Naive B cell (primary cell): ENCODE measurements around the gene FBXO41. TPM values are rescaled to one million over a fixed set of nuclear protein-coding genes. Genes with fewer than 3 reads are reported as not detected.

Experiments
- ATAC-seq, 2 donors: fragments of 150-1000 bp; cut with Tn5 transposase; 2 replicates each; pipeline ENCODE4 v1.10.0; 2021; ENCODE audit warnings: low read depth in 2 of 2, mild to moderate bottlenecking in 2 of 2, moderate library complexity in 2 of 2
- DNase-seq: peaks from one replicate; pipeline ENCODE4 v3.0.0; 2022
- H3K27ac Mint-ChIP-seq, 6 donors: one replicate each; pipeline ENCODE4 v1.8.0; 2020 to 2022; ENCODE audit warnings: mild to moderate bottlenecking in 6 of 6, mixed read lengths in 6 of 6, moderate library complexity in 5 of 6, inconsistent platforms in 2 of 6
- H3K27me3 Mint-ChIP-seq, 3 donors: one replicate each; pipeline ENCODE4 v1.8.0; 2021 to 2022; ENCODE audit warnings: mixed read lengths in 3 of 3, mild to moderate bottlenecking in 1 of 3
- H3K36me3 Mint-ChIP-seq, 2 donors: one replicate each; pipeline ENCODE4 v1.8.0; 2020 to 2022; ENCODE audit warnings: mixed read lengths in 2 of 2, inconsistent platforms in 1 of 2, mild to moderate bottlenecking in 1 of 2
- H3K4me1 Mint-ChIP-seq, 3 donors: one replicate each; pipeline ENCODE4 v1.8.0; 2020 to 2022; ENCODE audit warnings: mixed read lengths in 3 of 3, inconsistent platforms in 1 of 3, mild to moderate bottlenecking in 1 of 3, moderate library complexity in 1 of 3
- H3K4me3 Mint-ChIP-seq, 8 donors: one replicate each; pipeline ENCODE4 v1.8.0; 2020 to 2022; ENCODE audit warnings: mild to moderate bottlenecking in 8 of 8, mixed read lengths in 8 of 8, moderate library complexity in 8 of 8, inconsistent platforms in 2 of 8
- H3K9me3 Mint-ChIP-seq, 7 donors: one replicate each; pipeline ENCODE4 v1.8.0; 2020 to 2022; ENCODE audit warnings: mixed read lengths in 7 of 7, mild to moderate bottlenecking in 5 of 7, inconsistent platforms in 2 of 7, moderate library complexity in 1 of 7
- polyA plus RNA-seq, 6 donors: library from polyadenylated mRNA; unstranded; fragments of 300-500 nt; fragmentation: Illumina TruSeq; gene quantifications; one replicate each; pipeline ENCODE4 v1.2.3, GENCODE V29; 2021; ENCODE audit warnings: low read depth in 6 of 6

FBXO41 gene
- polyA plus RNA-seq, 6 donors from 2014 or later = 0.79 to 2.3 (median 1.1) TPM; not detected in 1

DNA sequence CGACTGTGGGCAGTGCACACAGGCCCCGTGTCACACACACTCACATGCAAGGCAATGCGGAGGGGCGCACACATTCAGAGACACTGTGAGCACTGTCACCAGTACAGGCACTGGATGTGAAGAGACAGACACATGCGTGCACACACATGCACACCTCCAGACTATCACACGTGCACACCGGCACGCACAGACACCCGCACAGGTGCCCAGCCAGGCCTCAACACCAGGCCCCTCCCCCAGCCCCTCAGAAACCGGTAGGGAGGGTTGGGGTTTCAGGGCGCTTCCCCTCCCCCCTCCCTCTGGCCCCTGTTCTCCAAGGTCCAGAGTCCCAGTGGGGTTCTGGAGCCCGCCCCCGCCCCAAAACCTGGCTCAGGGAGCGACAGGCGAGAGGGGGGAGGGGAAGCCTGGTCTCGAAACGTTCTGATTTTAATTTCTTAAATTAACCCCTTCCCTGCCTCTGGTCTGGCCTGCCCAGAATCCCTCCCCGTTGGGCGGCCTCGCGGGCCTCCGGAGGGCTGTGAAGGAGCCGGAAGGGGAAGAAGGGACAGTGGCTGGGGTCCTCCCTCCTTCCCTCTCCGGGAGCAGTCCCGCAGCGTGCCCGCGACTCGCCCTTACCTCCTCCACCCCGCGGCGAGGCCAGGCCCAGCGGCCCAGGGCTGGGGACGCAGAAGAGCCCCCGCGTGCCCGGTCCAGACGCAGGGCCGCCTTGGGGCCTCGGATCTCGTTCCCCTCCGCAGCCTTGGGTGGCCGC is 558 bp downstream of the FBXO41 start:
- Mint-ChIP-seq H3K4me3 (peak overlapping the region; percentile 77 to 93 (median 88)), H3K27me3 (no peaks in the 10 kb centered on the region), H3K36me3 (no peaks in the 10 kb centered on the region), H3K27ac (peak overlapping the region in 4 of 6 donors; percentile 18 to 87 (median 60)), H3K9me3 (no peaks in the 10 kb centered on the region), H3K4me1 (peaks cover 27 to 33% (median 27%) of the 10 kb centered on the region in 3 donors)
- peak; percentile 18 for DNase-seq
- no peak for ATAC-seq

DNA sequence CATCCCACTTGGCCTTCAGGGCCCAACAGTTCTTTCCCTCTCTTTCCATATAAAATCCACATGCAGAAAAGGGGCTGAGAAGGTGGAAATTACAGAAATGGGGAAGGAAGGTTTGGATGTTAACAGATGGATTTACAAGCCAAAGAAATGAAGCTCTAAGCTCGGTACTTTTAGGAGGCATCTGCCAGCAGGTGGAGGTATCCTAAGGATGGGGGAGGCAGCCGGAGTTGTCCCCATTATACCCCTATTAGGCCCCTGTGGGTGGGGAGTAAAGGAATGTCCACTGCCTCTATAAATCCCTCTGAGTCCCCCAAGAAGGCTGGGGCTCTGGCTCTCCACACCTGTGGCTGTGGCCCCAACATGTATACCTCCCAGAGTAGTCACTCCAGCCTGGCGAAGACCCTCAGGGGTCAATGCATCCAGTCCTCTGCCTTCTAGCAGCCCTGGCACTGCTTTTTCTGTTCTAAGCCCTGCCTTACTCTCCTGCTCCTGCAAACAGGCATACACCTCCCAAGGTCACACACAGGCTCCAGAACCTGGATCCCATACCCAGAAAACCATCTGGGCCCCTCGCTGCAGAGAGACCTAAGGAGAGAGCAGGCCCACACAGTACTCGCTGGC is 1.2 kb downstream of the FBXO41 start:
- H3K9me3 Mint-ChIP-seq = no peaks in the 10 kb centered on the region
- peak overlapping the region in 5 of 6 donors; percentile 22 to 90 (median 68) for H3K27ac Mint-ChIP-seq
- no peaks in the 10 kb centered on the region for H3K36me3 Mint-ChIP-seq
- peak overlapping the region; percentile 77 to 93 (median 88) for H3K4me3 Mint-ChIP-seq
- peaks cover 27 to 33% (median 27%) of the 10 kb centered on the region in 3 donors for H3K4me1 Mint-ChIP-seq
- DNase-seq = no peak
- no peaks in the 10 kb centered on the region for H3K27me3 Mint-ChIP-seq
- no peak for ATAC-seq

DNA sequence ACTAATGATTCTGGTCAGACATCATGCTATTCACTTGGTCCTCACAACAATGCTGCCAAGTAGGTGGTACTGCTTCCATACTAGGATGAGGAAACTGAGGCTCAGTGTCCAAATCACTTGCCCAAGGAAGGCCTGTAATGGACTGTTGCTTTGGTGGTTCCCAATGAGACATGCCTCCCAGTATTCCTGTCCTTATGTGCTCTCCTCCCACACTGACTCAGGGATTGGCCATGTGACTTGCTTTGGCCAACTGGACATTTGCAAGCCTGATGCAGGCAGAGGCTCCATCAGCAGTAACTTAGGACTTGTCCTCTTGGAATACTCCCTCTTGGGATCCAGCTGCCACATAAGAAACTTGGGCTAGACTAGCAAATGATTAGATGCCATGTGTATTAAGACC is 3.0 kb downstream of the FBXO41 start:
- peak overlapping the region in 2 of 8 donors; percentile 44 to 49 for H3K4me3 Mint-ChIP-seq

DNA sequence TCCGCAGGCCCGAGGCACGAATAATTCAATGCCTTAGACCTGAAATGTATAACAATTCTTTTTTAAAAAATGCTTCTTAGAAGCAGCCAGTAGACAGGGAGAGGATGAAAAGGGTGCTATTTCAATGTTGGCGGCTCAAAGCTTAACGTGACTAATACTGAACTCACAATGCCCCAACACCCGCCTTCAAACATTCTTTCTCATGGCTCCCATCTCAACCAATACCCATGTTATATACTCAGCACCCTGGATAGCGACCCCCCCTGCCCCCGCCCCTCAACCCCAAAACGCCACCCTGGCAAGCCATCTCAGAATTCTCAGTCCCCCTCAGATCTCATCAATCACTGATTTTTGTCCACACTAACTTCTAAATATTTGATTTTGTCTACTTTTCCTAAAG is 4.4 kb downstream of the FBXO41 start:
- H3K36me3 Mint-ChIP-seq = peaks cover 0 to 6% of the 10 kb centered on the region in 2 donors
- DNase-seq (no peak), ATAC-seq (no peak)
- peaks cover 8 to 17% (median 12%) of the 10 kb centered on the region in 3 donors for H3K4me1 Mint-ChIP-seq
- no peak overlapping the region for H3K4me3 Mint-ChIP-seq
- no peaks in the 10 kb centered on the region for H3K9me3 Mint-ChIP-seq
- no peaks in the 10 kb centered on the region for H3K27me3 Mint-ChIP-seq
- H3K27ac Mint-ChIP-seq = no peak overlapping the region

More for the DNA sequence above, 3.0 kb downstream of the FBXO41 start:
- ATAC-seq (no peak), DNase-seq (no peak)
- Mint-ChIP-seq H3K4me1 (peaks cover 21 to 31% (median 26%) of the 10 kb centered on the region in 3 donors), H3K36me3 (peaks cover 0 to 6% of the 10 kb centered on the region in 2 donors), H3K9me3 (no peaks in the 10 kb centered on the region), H3K27ac (no peak overlapping the region), H3K27me3 (no peaks in the 10 kb centered on the region)

DNA sequence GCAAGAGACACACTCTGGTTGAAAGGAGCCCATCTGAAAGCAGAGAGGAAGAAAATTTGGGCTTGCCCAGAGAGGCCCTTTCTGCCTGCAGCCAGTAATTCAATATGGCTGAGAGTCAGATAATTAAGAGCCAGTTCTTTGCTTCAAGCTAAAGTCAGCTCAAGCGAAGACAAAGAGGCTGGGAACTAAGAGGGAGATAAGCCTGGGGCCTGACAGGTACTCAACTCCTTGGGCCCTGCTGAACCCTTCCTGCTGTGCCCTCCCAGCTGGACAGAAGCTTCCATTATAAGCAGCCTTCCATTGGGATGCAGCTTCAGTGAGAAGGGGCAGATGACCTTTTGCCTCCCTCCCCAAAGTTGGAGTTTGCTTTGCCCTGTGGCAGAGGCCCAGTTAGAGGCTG is 12.0 kb downstream of the FBXO41 start:
- Mint-ChIP-seq H3K4me3 (no peak overlapping the region), H3K27me3 (peaks cover 0 to 8% (median 5%) of the 10 kb centered on the region in 3 donors), H3K9me3 (peaks cover 0 to 2% (median 0%) of the 10 kb centered on the region in 7 donors), H3K36me3 (peaks cover 7 to 16% of the 10 kb centered on the region in 2 donors), H3K27ac (no peak overlapping the region), H3K4me1 (peaks cover 8 to 23% (median 22%) of the 10 kb centered on the region in 3 donors)
- ATAC-seq (no peak), DNase-seq (no peak)

DNA sequence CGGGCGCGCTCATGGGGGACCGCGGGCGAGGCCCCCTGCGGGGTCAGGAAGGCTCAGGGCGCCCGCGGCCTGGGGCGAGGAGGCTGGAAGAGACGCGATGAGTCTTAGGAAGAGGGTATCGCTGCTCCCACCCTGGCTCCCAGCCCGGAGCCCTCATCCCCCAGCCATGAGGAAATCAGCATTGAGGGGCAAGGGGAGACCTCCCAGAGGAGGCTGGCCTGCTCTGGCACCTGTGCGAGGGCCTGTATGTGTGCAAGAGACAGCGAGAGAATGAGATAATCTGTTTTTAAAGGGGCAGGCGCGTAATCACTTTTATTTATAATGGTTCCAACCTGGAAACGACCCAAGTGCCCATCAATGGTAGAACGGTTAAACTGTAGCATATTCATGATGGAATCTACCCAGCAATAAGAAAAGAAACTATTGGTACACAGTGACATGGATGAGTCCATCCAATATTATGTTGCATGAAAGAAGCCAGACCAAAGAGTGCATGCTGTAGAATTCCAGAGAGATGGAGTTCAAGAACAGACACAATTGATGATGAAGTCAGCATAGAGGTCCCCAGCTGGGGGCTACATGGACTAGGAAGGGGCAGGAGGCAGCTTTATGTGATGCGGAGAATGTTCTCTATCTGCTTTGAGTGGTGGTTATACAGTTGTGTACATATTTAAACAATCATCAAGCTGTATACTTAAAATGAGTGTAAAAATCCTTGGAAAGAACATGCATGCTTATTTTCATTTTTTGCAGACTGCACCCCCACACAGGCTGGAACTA is 14.4 kb downstream of the FBXO41 start:
- DNase-seq = no peak
- H3K4me3 Mint-ChIP-seq = peak overlapping the region in 2 of 8 donors; percentile 17 to 33
- peak in 1 of 2 donors; percentile 19 for ATAC-seq
- H3K4me1 Mint-ChIP-seq = peaks cover 8 to 28% (median 22%) of the 10 kb centered on the region in 3 donors
- H3K27ac Mint-ChIP-seq = no peak overlapping the region
- peaks cover 7 to 16% of the 10 kb centered on the region in 2 donors for H3K36me3 Mint-ChIP-seq
- peaks cover 0 to 2% (median 0%) of the 10 kb centered on the region in 7 donors for H3K9me3 Mint-ChIP-seq
- H3K27me3 Mint-ChIP-seq = peaks cover 0 to 8% (median 5%) of the 10 kb centered on the region in 3 donors

DNA sequence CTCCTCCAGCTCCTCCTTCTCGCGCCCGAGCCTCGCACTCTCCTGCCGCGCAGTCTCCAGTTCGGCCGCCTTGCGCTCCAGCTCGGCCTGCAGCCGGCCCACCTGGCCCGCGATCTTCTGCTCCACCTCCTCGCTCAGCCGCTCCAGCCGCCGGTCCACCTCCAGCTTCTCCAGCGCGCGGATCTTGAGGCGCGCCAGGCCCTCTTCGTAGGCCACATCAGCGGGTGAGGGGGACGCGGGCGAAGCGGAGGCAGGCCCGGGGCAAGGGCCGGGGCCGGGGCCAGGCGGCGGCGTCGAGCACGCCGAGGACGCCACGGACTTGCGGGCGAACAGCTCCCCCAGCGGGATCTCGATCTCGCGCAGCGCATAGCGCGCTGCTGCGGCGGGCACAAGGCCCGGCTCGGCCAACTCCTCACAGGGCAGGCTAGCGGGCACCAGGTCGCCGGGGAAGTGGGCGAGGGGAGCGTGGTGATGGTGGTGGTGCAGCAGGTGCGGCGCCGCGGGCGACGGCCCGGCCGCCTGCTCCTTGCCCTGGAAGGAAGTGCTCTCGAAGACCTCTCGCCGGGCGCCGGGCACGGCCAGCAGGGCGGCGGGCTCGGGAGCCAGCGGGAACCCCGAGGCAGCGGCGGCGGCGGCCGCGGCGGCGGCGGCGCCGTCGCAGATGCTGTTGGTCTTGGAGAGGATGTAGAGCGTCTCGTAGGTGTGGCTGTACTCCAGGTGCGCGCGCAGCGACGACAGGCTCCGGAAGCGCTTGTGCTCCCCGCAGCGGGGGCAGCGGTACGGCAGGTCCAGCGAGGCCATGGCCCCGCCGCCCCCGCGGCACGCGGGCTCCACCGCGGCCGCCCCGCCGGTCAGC is 15.2 kb downstream of the FBXO41 start:
- DNase-seq = peak; percentile 11
- Mint-ChIP-seq H3K27ac (no peak overlapping the region), H3K27me3 (peaks cover 0 to 8% (median 5%) of the 10 kb centered on the region in 3 donors), H3K36me3 (peaks cover 4 to 16% of the 10 kb centered on the region in 2 donors), H3K4me3 (peak overlapping the region in 3 of 8 donors; percentile 18 to 68 (median 42)), H3K4me1 (peaks cover 8 to 26% (median 22%) of the 10 kb centered on the region in 3 donors), H3K9me3 (peaks cover 0 to 2% (median 0%) of the 10 kb centered on the region in 7 donors)
- ATAC-seq = peak; percentile 88 to 89

DNA sequence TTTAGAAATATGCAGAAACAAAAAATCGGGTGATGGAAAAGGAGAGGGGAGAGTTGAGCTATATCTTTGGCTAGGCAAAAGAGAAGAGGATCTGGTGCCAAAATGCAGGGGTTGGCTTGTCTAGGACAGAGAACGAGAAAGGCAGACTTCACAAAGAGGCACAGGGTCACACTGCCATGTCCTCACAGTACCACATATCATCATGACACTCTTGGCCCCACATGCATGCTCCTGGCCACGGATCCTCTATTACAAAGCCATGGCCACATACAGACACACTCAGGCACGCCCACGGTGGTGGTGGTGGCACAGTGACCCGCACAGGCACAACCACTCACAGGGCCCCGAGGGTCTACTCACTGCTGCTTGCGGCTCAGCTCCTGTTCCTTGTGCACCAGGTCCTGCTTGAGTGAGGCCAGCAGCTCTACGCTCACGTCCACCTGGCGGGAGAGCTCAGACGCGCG is 15.9 kb downstream of the FBXO41 start:
- peaks cover 0 to 16% of the 10 kb centered on the region in 2 donors for H3K36me3 Mint-ChIP-seq

DNA sequence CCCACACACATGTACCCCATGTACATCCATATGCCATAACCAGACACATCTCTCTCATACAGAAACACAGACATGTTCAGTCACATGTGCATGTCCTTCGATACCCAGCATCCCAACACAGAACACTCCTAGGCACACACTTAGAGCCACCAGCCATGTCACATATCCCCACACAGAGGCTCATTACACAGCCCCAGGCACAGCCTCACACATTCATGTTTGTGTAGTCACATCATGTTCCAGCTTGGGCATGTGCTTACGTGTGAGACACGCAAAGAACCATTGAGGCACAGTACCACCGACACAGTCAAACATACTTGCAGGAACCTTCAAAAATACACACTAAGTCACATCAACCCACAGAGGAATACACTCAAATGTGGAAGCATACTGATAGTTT is 17.3 kb downstream of the FBXO41 start:
- Mint-ChIP-seq H3K27me3 (peaks cover 0 to 8% (median 5%) of the 10 kb centered on the region in 3 donors), H3K36me3 (peaks cover 0 to 16% of the 10 kb centered on the region in 2 donors), H3K4me3 (no peak overlapping the region), H3K27ac (no peak overlapping the region), H3K9me3 (peaks cover 0 to 2% (median 0%) of the 10 kb centered on the region in 7 donors), H3K4me1 (peaks cover 8 to 22% (median 22%) of the 10 kb centered on the region in 3 donors)
- ATAC-seq = no peak
- no peak for DNase-seq

More for the DNA sequence above, 15.9 kb downstream of the FBXO41 start:
- Mint-ChIP-seq H3K27me3 (peaks cover 0 to 8% (median 5%) of the 10 kb centered on the region in 3 donors), H3K4me1 (peaks cover 8 to 22% (median 22%) of the 10 kb centered on the region in 3 donors), H3K4me3 (peak overlapping the region in 6 of 8 donors; percentile 20 to 68 (median 47)), H3K9me3 (peaks cover 0 to 2% (median 0%) of the 10 kb centered on the region in 7 donors), H3K27ac (peak overlapping the region in 1 of 6 donors; percentile 37)
- no peak for DNase-seq
- ATAC-seq = no peak

DNA sequence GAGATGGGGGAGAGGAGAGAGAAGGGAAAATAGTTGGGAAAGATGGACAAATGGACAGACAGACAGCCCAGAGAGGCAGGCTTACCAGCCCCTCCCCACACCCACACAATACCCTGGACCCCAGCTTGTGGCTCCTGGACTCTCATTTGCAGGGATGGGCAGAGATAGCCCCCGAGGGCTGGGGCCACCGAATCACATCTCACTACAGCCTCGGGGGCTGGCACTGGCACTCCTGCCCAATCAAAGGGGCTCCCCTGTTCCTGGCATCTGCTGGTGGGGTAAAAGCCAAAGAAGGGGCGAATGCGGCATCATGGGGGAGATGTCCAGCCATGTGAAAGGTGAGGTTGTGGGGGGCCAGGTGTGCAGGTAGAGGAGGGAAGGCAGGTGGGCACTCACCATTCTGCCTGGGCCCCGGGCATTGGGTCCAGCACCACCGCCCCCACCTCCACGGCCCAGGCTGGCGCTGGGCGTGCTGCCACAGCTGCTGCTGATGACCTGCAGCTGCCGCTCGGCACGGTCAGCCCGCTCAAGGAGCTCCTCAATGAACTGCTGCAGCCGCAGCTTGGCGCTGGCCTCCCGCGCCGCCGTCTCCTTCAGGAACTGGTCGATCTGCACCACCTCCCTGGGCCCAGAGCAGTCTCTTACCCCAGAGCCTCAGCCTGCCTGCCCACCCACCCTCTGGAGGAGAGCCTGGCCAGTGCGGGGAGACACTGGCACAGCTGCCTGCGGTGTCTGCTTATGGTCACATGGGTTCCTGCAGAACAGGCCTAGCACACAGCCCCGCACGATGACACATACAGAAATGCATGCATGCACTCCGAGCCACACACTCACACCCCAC is 18.0 kb downstream of the FBXO41 start:
- H3K27ac Mint-ChIP-seq = no peak overlapping the region

DNA sequence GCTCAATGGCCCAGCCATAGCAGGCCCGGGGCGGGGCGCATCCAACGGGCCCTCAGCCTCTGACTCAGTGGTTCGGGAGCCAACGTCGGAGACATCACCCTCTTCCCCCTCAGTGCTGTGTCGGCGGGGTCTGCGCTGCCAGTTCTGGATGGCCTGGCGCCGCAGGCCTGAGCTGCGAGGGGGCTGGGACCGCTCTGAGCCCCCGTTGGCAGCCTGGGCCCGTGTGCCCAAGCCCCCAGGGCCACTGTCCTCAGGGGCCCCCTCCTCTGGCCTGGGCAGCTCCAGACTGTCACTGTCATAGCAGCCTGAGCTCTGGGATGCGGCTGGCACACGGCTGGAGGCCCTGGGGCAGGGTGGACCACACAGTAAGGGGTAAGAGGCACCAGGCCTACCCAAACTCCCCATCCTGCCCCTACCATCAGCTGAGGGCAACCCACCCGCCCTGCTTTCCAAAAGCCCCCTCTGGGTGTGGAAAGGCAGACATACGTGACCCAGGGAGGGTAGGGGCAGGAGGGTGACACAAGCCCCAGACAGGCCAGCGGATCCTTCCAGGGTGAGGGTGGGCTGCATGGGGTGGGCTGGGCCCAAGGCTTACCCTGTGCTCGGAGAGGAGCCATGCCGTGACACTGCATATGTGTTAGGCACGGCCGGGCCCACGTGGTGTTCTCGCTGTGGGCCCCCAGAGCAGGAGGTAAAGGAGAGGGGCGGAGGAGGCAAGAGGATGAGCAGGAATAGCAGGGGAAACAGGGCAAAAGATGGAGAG is 18.8 kb downstream of the FBXO41 start:
- H3K4me3 Mint-ChIP-seq = peak overlapping the region in 1 of 8 donors; percentile 42
- ATAC-seq (no peak), DNase-seq (no peak)
- H3K27ac Mint-ChIP-seq = peak overlapping the region in 1 of 6 donors; percentile 54
- H3K9me3 Mint-ChIP-seq = peaks cover 0 to 2% (median 0%) of the 10 kb centered on the region in 7 donors
- peaks cover 0 to 15% (median 15%) of the 10 kb centered on the region in 3 donors for H3K4me1 Mint-ChIP-seq
- peaks cover 0 to 9% of the 10 kb centered on the region in 2 donors for H3K36me3 Mint-ChIP-seq
- H3K27me3 Mint-ChIP-seq = peaks cover 0 to 5% (median 2%) of the 10 kb centered on the region in 3 donors

More for the DNA sequence above, 18.0 kb downstream of the FBXO41 start:
- peaks cover 0 to 8% (median 5%) of the 10 kb centered on the region in 3 donors for H3K27me3 Mint-ChIP-seq
- peaks cover 0 to 16% of the 10 kb centered on the region in 2 donors for H3K36me3 Mint-ChIP-seq
- H3K4me1 Mint-ChIP-seq = peaks cover 7 to 22% (median 22%) of the 10 kb centered on the region in 3 donors
- ATAC-seq (no peak), DNase-seq (no peak)
- no peak overlapping the region for H3K4me3 Mint-ChIP-seq
- H3K9me3 Mint-ChIP-seq = peaks cover 0 to 2% (median 0%) of the 10 kb centered on the region in 7 donors
